GM19240 (cell line): ENCODE data around the gene MRTFA.

ENCODE experiments used
- DNase-seq: peaks from one replicate; pipeline ENCODE4 v3.0.0; 2011; ENCODE audit warnings: low spot score; ENCODE audit not compliant: insufficient read length

Gene MRTFA

GRCh38 chr22:40498420-40499208 is 137.9 kb downstream of the MRTFA start:
- no peak for DNase-seq

DNA sequence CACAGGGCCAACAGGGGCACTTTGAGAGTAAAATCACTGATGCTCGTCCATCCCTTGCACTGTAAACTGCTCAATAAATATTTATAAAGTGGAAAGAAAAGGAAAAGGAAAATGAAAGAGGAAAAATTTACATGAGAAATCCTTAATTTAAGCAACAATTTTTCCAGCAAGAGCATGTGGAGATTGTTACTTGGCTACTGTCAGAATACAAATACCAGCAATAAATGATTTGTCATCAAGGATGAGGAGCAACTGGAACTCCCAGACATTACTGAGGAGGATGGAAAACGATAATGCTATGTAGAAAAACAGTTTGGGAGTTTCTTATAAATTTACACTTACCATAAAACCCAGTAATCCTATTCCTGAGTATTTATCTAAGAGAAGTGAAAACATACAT is 143.1 kb downstream of the MRTFA start:
- DNase-seq, result no peak

DNA sequence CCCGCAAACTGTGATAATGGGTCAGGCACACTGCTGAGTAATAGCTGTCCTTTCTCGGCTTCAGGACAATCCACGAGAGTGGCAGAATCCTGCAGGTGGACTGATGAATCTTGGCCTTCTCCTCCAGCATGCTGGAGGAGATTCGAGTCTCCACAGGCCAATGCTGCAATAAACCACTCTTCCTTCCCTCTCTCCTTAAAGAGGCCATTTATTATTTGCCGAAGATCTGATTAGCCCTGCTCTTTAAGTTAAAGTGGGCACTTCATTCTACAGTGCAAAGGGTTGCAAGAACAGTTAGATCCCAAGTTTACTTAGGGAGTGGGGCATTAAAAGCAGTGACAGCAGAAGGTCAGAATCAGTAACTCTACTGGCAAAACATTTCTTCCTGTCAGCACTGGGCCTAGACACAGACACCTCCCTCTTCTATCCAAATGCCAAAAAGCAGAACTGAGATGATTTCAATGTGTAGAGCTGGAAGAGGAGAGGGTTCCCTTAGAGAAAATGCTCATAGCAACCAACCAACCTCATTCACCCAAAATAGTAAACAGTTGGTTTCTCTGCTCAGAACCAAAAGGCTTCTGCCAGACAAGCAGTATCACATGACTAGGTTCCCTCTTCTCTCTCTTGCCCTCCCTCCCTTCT is 144.4 kb downstream of the MRTFA start:
- DNase-seq, result peak; percentile 43

- DNase-seq, result no peak
Observed at GRCh38 chr22:40487663-40488249, 148.8 kb downstream of the MRTFA start.

DNA sequence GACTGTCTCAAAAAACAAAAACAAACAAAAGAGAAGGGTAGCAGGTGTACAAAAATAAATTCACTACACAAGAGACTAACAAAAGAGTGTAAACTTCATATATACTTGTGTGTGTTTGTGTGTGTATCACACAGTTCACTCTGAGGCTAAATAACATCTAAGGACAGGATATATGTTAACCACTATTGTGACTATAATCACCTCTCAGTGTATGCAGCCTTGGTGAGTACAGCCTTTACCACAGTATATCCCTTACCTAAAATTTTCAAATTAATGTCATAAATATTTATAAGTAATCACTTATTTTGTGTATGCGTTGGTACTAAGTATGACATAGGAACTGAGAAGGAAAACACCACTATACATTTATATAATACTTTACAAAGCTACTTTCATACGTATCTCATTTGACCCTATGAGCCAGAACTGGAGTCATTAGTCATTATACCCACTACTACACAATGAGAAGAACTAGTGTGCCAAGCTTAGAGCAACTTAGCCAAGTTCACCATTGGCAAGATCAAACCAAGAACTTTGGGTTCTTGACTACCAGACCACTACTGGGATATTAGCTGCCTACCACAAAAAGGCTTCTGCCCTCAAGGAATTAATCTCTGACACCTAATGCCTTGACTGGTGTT is 149.4 kb downstream of the MRTFA start:
- DNase-seq, result no peak

DNA sequence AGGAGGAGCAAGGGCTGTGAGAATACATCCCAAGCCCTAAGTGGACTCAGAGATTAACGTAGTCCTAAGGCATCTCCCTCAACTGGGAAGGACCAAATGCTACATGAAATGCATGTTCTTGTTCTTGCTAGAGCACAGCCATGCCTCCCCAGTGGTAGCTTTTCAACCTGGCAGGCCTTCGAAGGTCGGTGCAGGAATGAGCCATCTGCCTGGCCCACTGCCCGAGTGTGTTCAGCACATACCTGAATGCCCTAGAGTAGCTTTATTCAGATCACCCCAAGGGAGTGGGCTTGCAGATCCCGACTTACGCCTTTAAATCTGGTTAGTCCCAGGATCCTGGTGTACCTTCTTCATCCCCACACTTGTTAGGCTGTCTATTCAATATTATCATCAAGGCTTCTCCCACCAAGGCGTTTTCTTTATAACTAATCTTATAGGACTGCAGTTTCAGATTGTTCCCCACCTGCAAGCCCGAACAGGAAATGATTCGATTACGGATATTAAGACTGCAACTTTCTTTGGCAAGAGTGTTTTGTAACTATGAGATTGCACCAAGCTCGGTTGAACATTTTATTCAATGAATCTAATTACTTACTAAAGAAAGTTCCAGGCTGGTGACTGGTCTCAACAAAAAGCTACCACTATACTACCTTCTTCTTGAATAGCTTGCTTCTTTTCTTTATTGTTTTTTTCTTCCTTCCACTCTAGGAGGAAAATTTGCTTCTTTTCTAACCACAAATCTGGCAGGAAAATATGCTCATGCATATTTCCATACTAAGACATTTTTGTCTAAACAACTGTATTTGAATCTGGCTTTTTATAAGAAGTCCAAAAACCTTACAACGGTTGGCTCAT is 150.5 kb downstream of the MRTFA start:
- no peak for DNase-seq

DNA sequence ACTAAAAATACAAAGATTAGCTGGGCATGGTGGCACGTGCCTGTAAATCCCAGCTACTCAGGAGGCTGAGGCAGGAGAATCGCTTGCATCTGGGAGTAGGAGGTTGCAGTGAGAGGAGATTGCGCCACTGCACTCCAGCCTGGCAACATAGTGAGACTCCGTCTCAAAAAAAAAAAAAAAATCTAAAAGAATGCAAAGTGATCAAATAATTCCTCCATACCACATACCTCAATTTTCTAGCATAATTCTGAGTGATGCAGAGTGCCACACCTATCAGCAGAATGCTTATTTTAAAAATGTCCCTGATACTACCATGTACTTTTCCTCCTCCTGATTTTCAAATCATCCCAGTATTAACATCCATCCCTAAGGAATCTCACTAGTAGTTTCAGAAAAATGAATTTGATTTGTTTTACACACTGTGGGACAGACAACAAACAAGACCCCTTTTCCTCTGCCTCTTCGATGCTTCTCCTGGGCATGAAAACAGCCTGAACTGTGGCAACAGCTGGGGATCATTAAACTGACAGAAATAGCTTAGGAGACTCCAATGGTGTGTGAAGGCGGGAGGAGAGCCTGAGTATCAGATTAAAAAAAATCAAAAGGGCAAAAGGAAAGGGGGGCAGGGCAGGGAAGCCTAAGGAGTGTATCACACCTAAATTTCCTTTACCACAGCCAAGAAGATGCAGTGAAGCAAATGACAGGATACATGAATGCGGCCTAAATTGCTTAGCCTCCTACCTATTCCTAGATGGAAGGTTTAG is 151.4 kb downstream of the MRTFA start:
- DNase-seq, result no peak

- no peak for DNase-seq
Observed at GRCh38 chr22:40482886-40483285, 153.6 kb downstream of the MRTFA start.

- DNase-seq, result no peak
Observed at GRCh38 chr22:40482391-40482790, 154.1 kb downstream of the MRTFA start.

DNA sequence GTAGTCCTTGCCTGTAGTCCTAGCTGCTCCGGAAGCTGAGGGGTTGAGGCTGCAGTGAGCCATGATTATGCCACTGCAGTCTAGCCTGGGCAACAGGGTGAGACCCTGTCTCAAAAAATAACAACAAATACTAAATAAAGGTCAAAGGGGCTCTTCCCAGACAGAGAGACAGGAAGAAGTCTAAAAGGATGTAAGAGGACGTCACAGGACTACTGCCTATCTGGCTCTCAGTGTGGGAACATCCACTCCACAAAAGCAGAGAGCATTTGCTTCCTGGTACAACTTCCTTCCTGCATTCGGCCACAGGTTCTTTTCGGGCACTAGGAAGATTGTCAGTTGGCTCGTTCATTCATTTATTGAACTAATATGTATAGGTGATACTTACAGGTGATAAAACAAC is 155.5 kb downstream of the MRTFA start:
- no peak for DNase-seq

DNA sequence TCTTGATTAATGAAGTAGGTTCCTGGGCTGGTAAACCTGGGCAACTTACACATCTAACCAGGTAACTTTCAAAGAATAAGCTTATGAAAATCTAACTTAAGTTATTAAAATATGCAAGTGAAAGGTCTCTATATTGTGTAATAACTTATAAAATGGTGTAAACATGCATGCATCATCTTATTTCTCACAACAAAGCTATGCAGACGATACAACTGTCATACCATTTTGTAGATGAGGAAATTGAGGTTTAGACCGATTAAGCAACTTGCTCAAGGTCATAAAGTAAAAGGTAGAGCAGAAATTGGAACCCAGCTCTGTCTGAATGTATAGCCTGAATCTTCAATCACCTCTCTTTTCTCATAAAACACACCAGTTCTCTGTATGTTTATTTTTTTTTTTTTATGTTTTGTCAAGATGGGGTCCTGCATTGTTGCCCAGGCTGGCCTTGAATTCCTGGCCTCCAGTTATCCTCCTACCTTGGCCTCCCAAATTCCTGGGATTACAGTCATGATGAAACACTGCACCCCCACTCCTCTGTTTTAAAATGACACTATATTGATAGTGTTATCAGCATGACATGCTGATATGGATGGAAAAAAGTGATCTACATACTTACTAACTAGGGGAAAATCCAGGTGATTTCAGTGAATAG is 156.5 kb downstream of the MRTFA start:
- DNase-seq, result no peak

- no peak for DNase-seq
Observed at GRCh38 chr22:40479126-40479800, 157.3 kb downstream of the MRTFA start.

GRCh38 chr22:40478338-40479125 is 158.0 kb downstream of the MRTFA start:
- no peak for DNase-seq

GRCh38 chr22:40477683-40478337 is 158.7 kb downstream of the MRTFA start:
- DNase-seq, result no peak

GRCh38 chr22:40476341-40476740 is 160.2 kb downstream of the MRTFA start:
- no peak for DNase-seq

DNA sequence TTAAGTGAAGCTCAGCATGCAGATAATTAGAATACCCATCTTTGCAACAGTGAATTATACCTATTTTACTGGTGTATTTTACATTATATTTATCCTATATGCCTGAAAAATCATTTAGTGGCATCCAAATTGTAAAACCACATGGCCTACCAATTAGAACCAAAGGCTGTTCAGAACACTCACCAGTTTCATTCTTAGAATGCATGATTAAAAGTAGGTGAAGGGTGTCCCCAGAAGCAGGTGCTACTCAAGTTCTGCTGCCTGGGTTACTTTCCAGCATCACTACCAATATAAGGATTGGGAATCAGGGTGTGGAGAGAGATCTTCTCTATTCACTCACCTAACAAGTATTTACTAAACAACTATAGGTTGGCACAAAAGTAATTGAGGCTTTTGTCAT is 162.8 kb downstream of the MRTFA start:
- DNase-seq, result no peak

DNA sequence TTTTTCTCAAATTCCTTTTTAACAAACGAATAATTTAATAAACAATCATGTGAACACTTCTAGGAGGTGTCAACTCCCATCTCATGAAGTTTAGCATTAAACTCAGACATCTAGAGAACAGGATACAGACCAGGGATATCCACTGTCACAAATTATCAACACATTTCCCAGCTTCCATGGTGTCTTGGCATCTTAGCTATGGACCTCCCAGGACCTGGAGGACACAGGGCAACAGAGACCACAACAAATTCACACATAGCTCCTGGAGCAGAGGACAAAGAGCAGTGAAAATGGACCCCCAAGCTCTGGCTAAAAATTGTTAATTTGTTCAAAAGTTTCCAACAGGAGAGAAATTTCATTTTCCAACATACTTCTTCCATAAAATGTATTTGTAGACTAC is 163.9 kb downstream of the MRTFA start:
- DNase-seq, result no peak

GRCh38 chr22:40472051-40472450 is 164.5 kb downstream of the MRTFA start:
- DNase-seq, result no peak
